Measurements from ENCODE around the gene DCUN1D5. TPM values are rescaled to one million over a fixed set of nuclear protein-coding genes. Genes with fewer than 3 reads are reported as not detected.

DCUN1D5 gene
- total RNA-seq, 4 donors from 2014 or later = 27.6 to 50.1 (median 33.8) TPM

DNA sequence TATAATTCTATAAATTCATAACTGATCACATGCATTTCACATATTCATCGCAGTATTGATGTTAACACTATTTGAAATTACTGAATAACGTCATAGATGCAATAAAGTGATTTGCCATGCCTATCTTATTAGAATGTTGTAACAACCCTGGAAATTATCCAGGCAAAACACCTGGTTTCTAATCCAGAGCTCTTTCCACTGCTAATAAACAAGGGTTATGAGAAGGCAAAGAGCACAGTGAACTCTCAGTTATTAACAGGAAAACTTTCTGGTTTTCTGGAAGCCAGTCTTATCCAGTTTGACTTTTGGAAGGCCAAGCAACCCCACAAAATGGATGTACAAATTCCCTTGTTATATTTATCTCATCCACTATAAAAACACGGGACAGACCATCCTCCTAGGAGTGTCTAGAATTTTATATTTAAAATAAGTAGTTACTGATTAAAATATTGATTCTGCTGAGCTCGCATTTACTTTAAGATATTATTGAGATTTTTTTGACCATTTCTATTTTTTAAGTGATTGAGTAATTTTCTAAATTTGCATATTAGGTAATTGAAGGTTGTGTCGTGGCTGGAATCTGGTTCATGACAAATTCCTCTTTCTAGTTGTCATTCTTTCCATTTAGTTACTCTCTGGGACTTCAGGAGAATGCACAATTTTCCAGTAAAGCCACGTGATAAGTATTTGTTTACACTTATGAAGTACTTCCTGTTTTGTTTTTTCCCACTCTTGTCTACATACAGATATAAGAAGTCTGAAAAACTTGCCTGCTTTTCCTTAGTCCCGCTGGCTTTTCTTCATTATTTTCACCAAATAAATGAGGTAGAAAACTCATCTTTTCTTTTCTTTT, 47.9 kb downstream of the DCUN1D5 start:
- DNase-seq = no peak
- TF ChIP-seq POLR2A (IDR thresholded peaks at IDR 0.05) = no peak
- TF ChIP-seq, protein P1, sequence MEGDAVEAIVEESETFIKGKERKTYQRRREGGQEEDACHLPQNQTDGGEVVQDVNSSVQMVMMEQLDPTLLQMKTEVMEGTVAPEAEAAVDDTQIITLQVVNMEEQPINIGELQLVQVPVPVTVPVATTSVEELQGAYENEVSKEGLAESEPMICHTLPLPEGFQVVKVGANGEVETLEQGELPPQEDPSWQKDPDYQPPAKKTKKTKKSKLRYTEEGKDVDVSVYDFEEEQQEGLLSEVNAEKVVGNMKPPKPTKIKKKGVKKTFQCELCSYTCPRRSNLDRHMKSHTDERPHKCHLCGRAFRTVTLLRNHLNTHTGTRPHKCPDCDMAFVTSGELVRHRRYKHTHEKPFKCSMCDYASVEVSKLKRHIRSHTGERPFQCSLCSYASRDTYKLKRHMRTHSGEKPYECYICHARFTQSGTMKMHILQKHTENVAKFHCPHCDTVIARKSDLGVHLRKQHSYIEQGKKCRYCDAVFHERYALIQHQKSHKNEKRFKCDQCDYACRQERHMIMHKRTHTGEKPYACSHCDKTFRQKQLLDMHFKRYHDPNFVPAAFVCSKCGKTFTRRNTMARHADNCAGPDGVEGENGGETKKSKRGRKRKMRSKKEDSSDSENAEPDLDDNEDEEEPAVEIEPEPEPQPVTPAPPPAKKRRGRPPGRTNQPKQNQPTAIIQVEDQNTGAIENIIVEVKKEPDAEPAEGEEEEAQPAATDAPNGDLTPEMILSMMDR (IDR thresholded peaks at IDR 0.05) = no peak
- no peaks in the 10 kb centered on the region for H3K36me3 ChIP-seq
- no peaks in the 10 kb centered on the region for H3K27me3 ChIP-seq
- no peaks in the 10 kb centered on the region for H3K9me3 ChIP-seq
- peak overlapping the region in 2 of 4 donors; percentile 14 to 15 for H3K27ac ChIP-seq
- no peaks in the 10 kb centered on the region for H3K4me1 ChIP-seq
- H3K4me3 ChIP-seq = no peak overlapping the region

GRCh38 chr11:103042161-103042560, 49.8 kb downstream of the DCUN1D5 start:
- Histone ChIP-seq H3K4me3 (no peak overlapping the region), H3K27me3 (no peaks in the 10 kb centered on the region), H3K9me3 (no peaks in the 10 kb centered on the region), H3K36me3 (no peaks in the 10 kb centered on the region), H3K27ac (no peak overlapping the region), H3K4me1 (no peaks in the 10 kb centered on the region)
- TF ChIP-seq, protein P1 (IDR thresholded peaks at IDR 0.05) = no peak
- no peak for TF ChIP-seq POLR2A (IDR thresholded peaks at IDR 0.05)
- no peak for DNase-seq

GRCh38 chr11:103035791-103036434, 56.0 kb downstream of the DCUN1D5 start:
- TF ChIP-seq POLR2A (IDR thresholded peaks at IDR 0.05) = no peak
- TF ChIP-seq, protein P1 (IDR thresholded peaks at IDR 0.05) = peak; percentile 52 to 87 (median 74)
- DNase-seq = peak in 2 of 3 donors; percentile 22 to 55
- no peak overlapping the region for H3K27ac ChIP-seq
- no peaks in the 10 kb centered on the region for H3K36me3 ChIP-seq
- H3K27me3 ChIP-seq = no peaks in the 10 kb centered on the region
- peaks cover 0 to 4% (median 0%) of the 10 kb centered on the region in 4 donors for H3K4me1 ChIP-seq
- no peaks in the 10 kb centered on the region for H3K9me3 ChIP-seq
- no peak overlapping the region for H3K4me3 ChIP-seq

DNA sequence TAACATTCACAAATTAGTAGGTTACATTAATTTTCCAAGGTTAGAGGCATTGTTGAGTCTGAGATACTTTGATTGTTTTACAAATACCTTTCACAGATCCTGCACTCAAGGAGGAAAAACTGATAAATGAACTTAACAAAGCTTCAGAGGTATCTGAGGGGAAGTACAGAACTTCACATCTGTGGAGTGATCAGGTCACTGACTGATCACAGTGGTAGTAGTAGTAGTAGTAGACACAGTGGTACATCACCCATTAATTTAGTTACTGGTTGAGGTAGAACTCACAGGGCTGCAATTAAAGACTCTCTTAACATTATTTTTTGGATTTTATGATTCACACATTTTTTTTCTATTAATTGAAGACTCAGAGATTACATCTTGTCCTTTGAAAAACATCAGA, 56.7 kb downstream of the DCUN1D5 start:
- DNase-seq = no peak

GRCh38 chr11:103031834-103032233, 60.1 kb downstream of the DCUN1D5 start:
- Histone ChIP-seq H3K4me3 (no peak overlapping the region), H3K4me1 (peaks cover 0 to 4% (median 0%) of the 10 kb centered on the region in 4 donors), H3K27ac (no peak overlapping the region), H3K9me3 (no peaks in the 10 kb centered on the region), H3K36me3 (no peaks in the 10 kb centered on the region), H3K27me3 (no peaks in the 10 kb centered on the region)
- TF ChIP-seq, protein P1 (IDR thresholded peaks at IDR 0.05) = no peak
- TF ChIP-seq POLR2A (IDR thresholded peaks at IDR 0.05) = no peak
- no peak for DNase-seq

More for the DNA sequence above, 56.7 kb downstream of the DCUN1D5 start:
- Histone ChIP-seq H3K27ac (no peak overlapping the region), H3K9me3 (no peaks in the 10 kb centered on the region), H3K27me3 (no peaks in the 10 kb centered on the region), H3K4me1 (peaks cover 0 to 4% (median 0%) of the 10 kb centered on the region in 4 donors), H3K36me3 (no peaks in the 10 kb centered on the region), H3K4me3 (no peak overlapping the region)
- TF ChIP-seq POLR2A (IDR thresholded peaks at IDR 0.05) = no peak
- TF ChIP-seq, protein P1 (IDR thresholded peaks at IDR 0.05) = no peak

All from Peyer's patch (tissue), 4 donors.